ENCODE data around the gene PLIN3. TPM values are rescaled to one million over a fixed set of nuclear protein-coding genes. Genes with fewer than 3 reads are reported as not detected.
"Not testable (repeated sequence)": the region's sequence is repeated elsewhere in the genome, so short reads cannot be mapped to it uniquely, and the experiment has no call there.

Gene PLIN3
- total RNA-seq, 2 experiments from 2014 or later: 15.9 to 17.4 TPM

DNA sequence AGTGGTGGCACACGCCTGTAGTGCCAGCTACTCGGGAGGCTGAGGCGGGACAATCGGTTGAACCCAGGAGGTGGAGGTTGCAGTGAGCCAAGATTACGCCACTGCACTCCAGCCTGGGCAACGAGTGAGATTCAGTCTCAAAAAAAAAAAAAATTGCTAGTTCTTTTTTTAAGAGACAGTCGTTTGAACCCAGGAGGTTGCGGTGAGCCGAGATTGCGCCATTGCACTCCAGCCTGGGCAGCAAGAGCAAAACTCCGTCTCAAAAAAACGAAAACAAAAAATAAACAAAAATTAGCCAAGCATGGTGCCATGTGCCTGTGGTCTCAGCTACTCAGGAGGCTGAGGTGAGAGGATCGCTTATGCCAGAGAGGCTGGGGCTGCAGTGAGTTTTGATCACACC is 33.4 kb upstream of the PLIN3 start:
- CTCF ChIA-PET: not testable (repeated sequence)
- POLR2A ChIA-PET: interaction anchor here (0.6 kb wide), 1 partner anchor 133 kb away, joined by 3 read pairs; no protein-coding TSS in a partner anchor

DNA sequence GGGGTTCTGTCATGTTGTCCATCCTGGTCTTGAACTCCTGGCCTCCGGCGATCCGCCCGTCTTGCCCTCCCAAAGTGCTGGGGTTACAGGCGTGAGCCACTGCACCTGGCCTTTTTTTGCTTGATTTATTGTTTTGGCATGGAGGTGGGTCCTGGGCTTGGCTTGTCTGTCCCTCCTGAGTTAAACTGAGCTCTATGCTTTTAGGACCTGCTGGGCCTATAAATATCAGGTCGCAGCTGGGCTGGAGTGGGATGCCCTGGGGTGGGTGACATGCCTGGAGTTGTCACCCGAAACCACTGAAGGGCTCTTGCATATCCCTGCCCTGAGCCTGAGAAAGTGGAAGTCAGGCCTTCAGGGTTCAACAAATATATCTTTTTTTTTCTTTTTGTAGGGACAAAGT is 29.7 kb upstream of the PLIN3 start:
- POLR2A ChIA-PET: no interaction called here
- CTCF ChIA-PET: no interaction called here

DNA sequence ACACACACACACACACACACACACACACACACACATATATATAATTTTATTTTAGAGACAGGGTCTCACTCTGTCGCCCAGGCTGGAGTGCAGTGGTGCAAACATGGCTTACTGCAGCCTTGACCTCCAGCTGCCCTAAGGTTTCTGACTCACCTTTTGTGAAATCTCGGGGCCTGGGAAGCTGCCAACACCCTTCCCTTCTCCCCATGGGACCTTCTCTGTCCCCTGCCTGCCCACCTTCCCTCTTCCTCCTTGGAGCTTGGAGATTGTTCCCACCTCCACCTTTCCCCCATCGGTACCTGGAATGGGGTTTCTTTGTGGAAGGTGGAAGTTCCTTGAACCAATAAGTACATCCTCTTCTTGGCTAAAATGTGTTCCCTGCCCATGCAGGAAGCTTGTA is 28.9 kb upstream of the PLIN3 start:
- ChIA-PET POLR2A (no interaction called here), CTCF (interaction anchor here (0.7 to 0.8 kb wide), 2 partner anchors 135 to 349 kb away, joined by 3 read pairs; no protein-coding TSS in a partner anchor)

DNA sequence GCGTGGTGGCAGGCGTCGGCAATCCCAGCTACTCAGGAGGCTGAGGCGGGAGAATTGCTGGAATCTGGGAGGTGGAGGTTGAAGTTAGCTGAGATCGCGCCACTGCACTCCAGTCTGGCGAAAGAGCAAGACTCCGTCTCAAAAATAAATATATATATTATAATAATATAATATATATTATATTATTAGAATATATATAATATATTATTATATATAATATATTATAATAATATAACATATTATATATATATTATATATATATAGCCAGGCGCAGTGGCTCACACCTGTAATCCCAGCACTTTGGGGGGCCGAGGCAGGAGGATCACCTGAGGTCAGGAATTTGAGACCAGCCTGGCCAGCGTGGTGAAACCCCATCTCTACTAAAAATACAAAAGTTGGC is 25.5 kb upstream of the PLIN3 start:
- CTCF ChIA-PET, POLR2A ChIA-PET: not testable (repeated sequence)

DNA sequence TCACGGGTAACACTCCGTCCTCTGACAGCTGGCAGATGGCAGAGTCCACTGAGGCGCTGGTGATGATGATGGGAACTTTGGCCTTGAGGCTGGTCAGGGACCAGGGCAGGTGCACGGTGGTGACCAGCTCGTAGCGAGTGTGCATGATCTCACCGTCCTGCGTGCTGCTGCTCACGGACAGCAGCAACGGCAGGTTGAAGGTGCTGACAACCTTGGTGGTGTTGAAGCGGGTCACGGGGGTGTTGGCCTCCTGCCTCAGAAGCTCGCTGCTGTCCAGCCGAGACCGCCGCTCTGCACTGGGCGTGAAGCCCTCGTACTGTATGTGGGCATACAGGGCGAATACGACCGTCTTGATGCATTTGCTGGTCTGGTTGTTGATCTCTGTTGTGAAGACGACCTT is 23.6 kb upstream of the PLIN3 start:
- CTCF ChIA-PET: no interaction called here
- POLR2A ChIA-PET: no interaction called here

DNA sequence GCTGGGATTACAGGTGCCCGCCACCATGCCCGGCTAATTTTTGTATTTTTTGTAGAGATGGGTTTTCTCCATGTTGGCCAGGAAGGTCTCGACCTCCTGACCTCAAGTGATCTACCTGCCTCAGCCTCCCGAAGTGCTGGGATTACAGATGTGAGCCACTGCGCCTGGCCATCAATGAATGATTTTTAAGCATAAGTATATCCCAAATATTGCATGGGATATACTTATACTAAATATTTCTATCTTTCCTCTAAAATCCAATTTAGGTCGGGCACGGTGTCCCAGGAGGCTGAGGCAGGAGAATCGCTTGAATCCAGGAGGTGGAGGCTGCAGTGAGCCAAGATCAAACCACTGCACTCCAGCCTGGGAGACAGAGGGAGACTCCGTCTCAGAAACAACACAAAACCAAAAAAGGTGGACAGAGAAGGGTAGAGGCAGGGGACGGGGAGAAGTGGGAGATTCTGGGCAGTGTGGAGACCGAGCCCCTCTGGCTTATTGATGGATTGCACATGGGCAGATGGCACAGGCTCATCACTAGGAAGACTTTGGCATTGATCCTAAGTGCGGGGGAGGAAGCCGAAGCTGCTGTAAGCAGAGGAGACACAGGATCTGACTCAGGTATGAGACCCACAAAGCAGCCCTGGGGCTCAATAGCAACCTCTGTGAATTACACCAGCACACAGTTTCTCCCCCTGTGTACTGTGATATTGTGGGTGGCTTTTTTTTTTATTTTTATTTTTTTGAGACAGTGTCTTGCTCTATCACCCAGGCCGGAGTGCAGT is 21.8 kb upstream of the PLIN3 start:
- POLR2A ChIA-PET: interaction anchor here (0.6 kb wide), 1 partner anchor 288 kb away, joined by 3 read pairs; no protein-coding TSS in a partner anchor
- CTCF ChIA-PET: interaction anchor here (0.8 kb wide), 1 partner anchor 15 kb away, joined by 4 read pairs; no protein-coding TSS in a partner anchor

DNA sequence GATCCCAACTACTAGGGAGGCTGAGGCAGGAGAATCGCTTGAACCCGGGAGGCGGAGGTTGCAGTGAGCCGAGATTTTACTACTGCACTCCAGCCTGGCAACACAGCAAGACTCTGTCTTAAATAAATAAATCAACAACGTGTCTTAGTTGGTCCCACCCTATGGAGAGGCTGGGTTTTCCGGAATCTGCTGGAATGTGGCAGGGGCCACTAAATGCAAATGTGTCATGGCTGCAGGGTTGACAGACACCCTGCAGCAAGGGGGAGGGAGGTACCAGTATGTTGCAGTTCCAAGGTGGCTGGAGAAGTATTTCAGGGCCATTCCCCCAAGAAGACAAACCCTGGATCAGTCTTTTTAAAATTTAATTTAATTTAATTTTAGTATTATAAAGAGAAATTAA is 20.3 kb upstream of the PLIN3 start:
- CTCF ChIA-PET: interaction anchor here (0.7 kb wide), 1 partner anchor 20 kb away, joined by 3 read pairs; no protein-coding TSS in a partner anchor
- POLR2A ChIA-PET: not testable (repeated sequence)

DNA sequence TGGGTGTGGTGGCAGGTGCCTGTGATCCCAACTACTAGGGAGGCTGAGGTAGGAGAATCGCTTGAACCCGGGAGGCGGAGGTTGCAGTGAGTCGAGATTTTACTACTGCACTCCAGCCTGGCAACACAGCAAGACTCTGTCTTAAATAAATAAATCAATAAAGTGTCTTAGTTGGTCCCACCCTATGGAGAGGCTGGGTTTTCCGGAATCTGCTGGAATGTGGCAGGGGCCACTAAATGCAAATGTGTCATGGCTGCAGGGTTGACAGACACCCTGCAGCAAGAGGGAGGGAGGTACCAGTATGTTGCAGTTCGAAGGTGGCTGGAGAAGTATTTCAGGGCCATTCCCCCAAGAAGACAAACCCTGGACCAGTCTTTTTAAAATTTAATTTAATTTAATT is 17.5 kb upstream of the PLIN3 start:
- POLR2A ChIA-PET, CTCF ChIA-PET: not testable (repeated sequence)

DNA sequence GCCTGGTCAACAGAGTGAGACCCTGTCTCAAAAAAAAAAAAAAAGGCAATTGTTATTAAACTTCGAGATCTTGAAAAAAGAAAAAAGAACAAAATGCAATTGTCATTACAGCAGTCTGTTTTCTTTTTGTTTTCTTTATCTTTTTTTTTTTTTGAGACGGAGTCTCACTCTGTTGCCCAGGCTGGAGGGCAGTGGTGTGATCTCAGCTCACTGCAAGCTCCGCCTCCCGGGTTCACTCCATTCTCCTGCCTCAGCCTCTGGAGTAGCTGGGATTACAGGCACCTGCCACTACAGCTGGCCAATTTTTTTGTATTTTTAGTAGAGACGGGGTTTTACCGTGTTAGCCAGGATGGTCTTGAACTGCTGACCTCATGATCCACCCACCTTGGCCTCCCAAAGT is 15.4 kb upstream of the PLIN3 start:
- CTCF ChIA-PET, POLR2A ChIA-PET: not testable (repeated sequence)

DNA sequence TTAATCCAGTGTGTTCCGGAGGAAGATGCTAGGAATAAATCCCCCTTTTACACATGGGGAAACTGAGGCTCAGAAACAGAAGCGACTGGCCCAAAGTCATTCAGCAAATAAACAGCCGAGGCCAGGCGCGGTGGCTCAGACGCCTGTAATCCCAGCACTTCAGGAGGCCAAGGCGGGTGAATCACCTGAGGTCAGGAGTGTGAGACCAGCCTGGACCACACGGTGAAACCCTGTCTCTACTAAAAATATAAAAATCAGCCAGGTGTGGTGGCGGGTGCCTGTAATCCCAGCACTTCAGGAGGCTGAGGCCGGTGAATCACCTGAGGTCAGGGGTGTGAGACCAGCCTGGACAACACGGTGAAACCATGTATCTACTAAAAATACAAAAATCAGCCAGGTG is 11.6 kb upstream of the PLIN3 start:
- POLR2A ChIA-PET: no interaction called here
- CTCF ChIA-PET: interaction anchor here (0.8 kb wide), 1 partner anchor 152 kb away, joined by 3 read pairs; no protein-coding TSS in a partner anchor

DNA sequence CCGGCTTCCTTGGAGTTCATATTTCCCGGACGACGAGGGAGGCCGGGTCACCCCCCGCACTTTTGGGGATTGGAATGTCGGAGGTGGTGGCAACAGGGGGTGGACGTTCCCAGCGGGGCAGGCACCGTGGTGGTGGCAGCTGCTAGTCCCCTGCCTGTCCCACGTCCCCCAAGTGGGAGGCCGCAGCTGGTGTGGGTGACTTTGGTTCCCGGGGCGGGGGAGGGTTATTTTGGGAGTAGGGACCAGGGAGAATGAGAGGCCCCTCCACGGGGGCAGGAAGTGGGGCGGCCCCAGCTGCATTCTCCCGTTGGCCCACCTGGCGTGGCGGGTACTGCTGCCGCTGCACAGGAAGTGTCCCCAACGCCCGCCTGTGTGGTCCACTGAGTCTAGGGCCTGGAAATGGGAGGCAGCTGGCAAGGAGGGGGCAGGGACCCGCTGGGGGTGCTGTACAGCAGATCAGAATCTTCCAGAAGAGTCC is 11.1 kb upstream of the PLIN3 start:
- POLR2A ChIA-PET: no interaction called here
- CTCF ChIA-PET: no interaction called here

DNA sequence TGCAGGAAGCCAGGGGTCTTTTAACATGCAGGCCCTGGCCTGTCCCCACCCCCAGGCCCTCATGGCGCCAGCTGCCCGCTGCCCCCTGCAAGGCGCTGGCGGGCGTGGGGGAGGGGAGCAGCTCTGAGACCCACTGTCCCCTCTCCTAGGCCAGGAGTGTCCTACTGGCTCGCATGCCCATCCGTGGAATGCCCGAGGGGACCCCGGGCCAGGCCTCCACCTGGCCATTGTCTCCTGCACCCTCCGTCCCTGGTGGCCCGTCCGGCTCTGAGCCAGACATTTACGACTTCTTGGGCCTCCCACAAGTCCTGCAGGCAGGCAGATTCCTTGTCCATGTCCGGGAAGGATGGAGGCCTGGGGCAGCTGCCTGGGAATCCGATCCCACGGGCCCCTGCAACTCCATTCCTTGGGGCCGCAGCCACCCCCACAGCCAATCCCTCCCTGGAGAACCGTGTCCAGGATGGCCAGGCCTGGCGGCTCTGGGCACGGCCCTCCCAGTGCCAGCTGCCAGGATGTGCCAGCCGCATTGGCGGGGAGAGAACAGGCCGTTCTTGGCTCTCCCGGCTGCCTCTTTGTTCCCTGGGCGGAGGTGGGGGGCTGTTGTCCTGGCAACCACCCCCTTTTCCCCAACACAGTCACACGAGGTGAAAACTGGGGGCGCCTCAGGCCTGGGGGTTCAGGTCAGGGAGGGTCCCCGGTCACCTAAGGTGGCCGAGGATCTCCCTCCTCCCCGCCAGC is 10.5 kb upstream of the PLIN3 start:
- CTCF ChIA-PET: no interaction called here
- POLR2A ChIA-PET: no interaction called here

DNA sequence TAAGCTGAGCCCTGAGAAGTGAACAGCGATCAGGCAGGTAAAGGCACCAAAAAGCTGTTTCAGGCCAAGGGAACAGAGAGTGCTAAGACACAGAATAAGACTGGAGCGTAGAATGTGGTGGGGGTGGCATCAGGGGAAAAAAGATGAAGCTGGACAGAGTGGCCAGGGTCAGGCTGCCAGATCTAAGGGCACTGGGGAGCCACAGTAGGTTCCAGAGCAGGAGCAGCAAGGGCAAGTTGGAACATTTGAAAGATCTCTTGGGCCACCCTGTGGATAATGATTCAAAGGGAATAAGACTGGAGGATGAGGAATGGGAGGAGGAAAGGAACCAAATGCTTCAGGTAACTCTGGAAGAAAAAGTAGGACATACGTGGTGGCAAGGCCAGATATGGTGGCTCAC is 6.5 kb upstream of the PLIN3 start:
- ChIA-PET CTCF (interaction anchor here (0.6 to 7.0 kb wide), 2 partner anchors 39 to 157 kb away, joined by 4 to 30 read pairs; no protein-coding TSS in a partner anchor), POLR2A (interaction anchor here (0.6 to 1.1 kb wide), 2 partner anchors 21 to 38 kb away, joined by 3 read pairs; no protein-coding TSS in a partner anchor)

DNA sequence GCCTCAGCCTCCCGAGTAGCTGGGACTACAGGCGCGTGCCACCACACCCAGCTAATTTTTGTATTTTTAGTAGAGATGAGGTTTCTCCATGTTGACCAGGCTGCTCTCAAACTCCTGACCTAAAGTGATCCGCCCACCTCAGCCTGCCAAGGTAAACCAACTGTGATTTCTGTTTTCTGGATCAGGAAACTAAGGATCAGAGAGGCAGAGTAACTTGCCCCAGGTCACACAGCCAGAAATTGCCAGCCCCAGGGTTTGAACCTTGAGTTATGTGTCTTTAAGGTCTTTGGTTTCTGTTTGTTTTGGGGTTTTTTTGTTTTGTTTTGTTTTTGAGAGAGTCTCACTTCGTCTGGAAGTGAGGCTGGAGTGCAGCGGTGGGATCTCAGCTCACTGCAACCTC is 4.2 kb upstream of the PLIN3 start:
- CTCF ChIA-PET: interaction anchor here (1.0 to 7.0 kb wide), 7 partner anchors 16 to 159 kb away, joined by 3 to 30 read pairs (median 7); partner anchors contain the start of gene UHRF1
- POLR2A ChIA-PET: no interaction called here

DNA sequence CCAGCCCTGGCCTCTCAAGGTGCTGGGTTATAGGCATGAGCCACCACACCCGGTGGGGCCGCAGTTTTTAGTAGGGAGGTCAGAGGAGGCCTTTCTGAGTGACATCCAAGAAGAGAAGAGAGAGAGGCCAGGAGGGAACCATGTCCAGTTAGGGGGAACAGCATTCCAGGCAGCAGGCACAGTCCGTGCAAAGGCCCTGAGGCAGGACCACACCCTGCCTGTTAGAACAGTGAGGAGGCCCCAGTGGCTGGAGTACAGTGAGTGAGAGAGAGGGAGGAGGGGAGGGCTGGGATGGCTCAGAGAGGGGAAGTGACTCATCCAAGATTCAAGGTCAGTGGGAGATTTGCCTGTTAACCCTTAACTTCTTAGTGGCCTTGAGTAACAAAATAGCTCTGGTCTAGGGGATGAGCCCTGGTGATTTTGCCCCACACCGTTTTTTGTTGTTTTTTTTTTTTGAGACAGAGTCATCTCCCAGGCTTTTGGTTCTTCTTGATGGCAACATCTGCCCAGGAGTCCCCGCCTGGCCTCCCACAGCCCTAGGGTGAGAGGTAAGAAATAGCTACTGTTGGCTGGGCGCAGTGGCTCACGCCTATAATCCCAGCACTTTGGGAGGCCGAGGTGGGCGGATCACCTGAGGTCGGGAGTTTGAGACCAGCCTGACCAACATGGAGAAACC is 2.7 kb upstream of the PLIN3 start:
- POLR2A ChIA-PET: interaction anchor here (0.6 to 0.9 kb wide), 2 partner anchors 13 to 41 kb away, joined by 3 to 4 read pairs; no protein-coding TSS in a partner anchor
- CTCF ChIA-PET: interaction anchor here (0.6 to 7.0 kb wide), 6 partner anchors 12 to 161 kb away, joined by 3 to 30 read pairs (median 6); no protein-coding TSS in a partner anchor

DNA sequence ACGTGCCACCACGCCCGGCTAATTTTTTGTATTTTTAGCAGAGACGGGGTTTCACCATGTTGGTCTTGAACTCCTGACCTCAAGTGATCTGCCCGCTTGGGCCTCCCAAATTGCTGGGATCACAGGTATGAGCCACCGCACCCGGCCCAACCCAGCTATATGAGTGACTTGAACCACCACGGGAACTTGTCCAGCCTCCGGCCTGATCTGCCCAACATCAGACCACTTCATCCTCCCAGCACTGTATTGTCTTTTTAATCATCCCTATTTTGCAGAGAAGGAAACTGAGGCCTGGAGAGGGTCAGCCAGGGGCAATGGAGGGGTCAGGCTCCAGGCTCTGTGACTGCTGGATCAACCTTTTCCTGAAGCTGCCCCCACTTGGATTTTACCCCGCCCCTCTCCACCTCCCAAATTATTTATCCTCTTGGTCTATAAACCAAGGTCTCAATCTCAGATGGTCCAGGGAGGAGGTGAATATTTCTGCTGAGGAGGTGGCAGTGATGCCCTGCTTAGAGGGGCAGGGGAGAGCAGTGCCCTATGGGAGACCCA is 893 bp upstream of the PLIN3 start:
- CTCF ChIA-PET: interaction anchor here (0.6 to 2.7 kb wide), 7 partner anchors 17 to 163 kb away, joined by 3 to 13 read pairs (median 7); partner anchors contain the start of gene FEM1A

DNA sequence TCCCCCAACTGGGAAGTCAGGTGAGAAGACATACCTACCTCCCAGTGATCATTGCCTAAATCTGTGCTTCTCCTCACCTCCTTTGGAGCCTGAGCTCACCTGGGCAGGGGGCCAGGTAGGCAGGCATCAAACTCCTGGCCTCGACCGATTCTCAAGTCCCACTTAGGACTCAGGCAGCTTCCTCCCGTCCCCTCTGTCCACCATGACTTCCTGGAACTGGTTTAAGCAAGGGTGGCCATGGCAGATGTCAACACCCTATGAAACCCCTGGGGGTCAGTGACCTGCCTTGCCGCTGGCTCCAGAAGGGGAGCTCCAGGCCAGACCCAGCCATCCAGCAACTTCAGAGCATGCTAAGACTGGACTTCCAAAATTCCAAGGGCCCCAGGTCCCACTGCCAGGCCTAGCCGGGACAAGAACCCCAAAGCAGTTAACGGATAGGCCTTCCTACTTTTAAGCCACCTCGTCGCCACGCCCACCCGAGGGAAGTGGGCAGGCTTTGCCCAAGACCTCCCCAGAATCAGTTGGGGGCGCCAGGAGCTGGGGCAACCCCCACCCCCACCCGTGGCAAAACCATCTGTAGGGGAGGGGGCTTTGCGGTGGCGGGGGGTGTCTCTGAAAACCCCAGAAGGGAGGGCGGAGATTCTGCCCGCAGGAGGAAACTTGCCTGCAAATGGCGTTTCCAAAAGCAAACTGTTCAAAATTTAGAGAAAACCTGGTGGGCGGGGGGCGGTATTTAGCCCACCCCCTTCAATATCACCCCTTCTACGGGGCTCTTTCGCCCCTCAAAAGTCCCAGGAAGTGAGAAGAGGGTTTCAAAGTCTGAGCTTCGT is 657 bp downstream of the PLIN3 start:
- CTCF ChIA-PET: interaction anchor here (0.7 to 2.0 kb wide), 9 partner anchors 15 to 76 kb away, joined by 3 to 13 read pairs (median 4); partner anchors contain the start of gene FEM1A
- POLR2A ChIA-PET: interaction anchor here (0.6 to 0.7 kb wide), 2 partner anchors 61 to 272 kb away, joined by 3 to 5 read pairs; no protein-coding TSS in a partner anchor

More for the DNA sequence above, 893 bp upstream of the PLIN3 start:
- POLR2A ChIA-PET: no interaction called here

DNA sequence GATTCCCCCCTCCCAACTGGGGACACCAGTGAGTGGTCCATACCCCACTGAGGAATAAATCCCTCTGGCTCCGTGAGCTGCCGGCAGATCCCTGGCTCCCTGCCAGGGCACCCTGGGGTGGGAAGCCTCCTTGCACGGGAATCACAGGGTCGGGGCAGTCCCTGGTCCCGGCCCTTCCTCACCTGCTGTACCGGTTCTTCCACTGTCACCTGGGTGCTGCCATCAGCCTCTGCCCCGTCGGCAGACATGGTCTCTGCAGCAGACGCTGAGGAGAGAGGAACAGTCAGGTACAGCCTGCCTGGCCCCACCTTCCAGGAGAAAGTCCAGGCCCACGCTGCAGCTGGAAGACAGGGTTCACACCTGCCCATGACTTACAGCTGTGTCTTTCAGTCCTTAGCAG is 6.3 kb downstream of the PLIN3 start:
- ChIA-PET CTCF (interaction anchor here (0.7 to 2.3 kb wide), 3 partner anchors 10 to 144 kb away, joined by 4 to 8 read pairs (median 5); no protein-coding TSS in a partner anchor), POLR2A (no interaction called here)
